Gastroesophageal sphincter (tissue), 4 donors: ENCODE results near the gene ZNF526. TPM values are rescaled to one million over a fixed set of nuclear protein-coding genes. Genes with fewer than 3 reads are reported as not detected.

ENCODE experiments used
- ATAC-seq: fragments of 150-250 bp; one replicate; pipeline ENCODE4 v1.9.1; 2016; ENCODE audit warnings: mild to moderate bottlenecking, moderate library complexity
- H3K27ac ChIP-seq, 4 donors: fragments of 200-600 bp; sonication (generic) in 3 of 4; 1 replicate in 3 of 4; 2 replicates in 1 of 4; pipeline ENCODE4 v1.5.1; 2016 to 2019
- H3K27me3 ChIP-seq: fragments of 200-600 bp; sonication (generic); one replicate; pipeline ENCODE4 v1.5.1; 2019
- H3K36me3 ChIP-seq, 2 donors: fragments of 200-600 bp; sonication (generic); one replicate each; pipeline ENCODE4 v1.5.1; 2019; ENCODE audit warnings: control low read depth in 1 of 2
- H3K4me1 ChIP-seq, 3 donors: fragments of 200-600 bp; sonication (generic); 1 replicate in 2 of 3; 2 replicates in 1 of 3; pipeline ENCODE4 v1.5.1; 2016 to 2019; ENCODE audit warnings: control low read depth in 2 of 3
- H3K4me3 ChIP-seq, 2 donors: fragments of 200-600 bp; sonication (generic); one replicate each; pipeline ENCODE4 v1.5.1; 2019; ENCODE audit warnings: mild to moderate bottlenecking in 1 of 2, moderate library complexity in 1 of 2
- H3K9me3 ChIP-seq, 3 donors: fragments of 200-600 bp; sonication (generic); one replicate each; pipeline ENCODE4 v1.5.1; 2017 to 2019; ENCODE audit warnings: control low read depth in 2 of 3
- EP300 ChIP-seq: sonication (generic); formaldehyde crosslinking; IDR thresholded peaks from one replicate; pipeline ENCODE4 v1.6.1; 2017; ENCODE audit warnings: antibody characterized with exemption, mild to moderate bottlenecking
- POLR2A ChIP-seq, 2 donors: fragments of 450-650 bp; IDR thresholded peaks; one replicate each; pipeline ENCODE4 v1.6.1; 2017; ENCODE audit warnings: antibody characterized with exemption in 2 of 2, mild to moderate bottlenecking in 2 of 2, moderate library complexity in 1 of 2
- POLR2AphosphoS5 ChIP-seq: sonication (generic); formaldehyde crosslinking; IDR thresholded peaks from one replicate; pipeline ENCODE4 v1.6.1; 2017; ENCODE audit warnings: antibody characterized with exemption
- WGBS, 2 donors: methylation state at CpG; one replicate each; pipeline ENCODE4 v1.1.5; 2018; ENCODE audit warnings: low coverage in 1 of 2; 5-methylcytosine and 5-hydroxymethylcytosine counted together
- total RNA-seq, 4 donors: library from RNA; depleted of rRNA; stranded (reverse); fragments of >200 nt; gene quantifications; one replicate each; pipeline ENCODE4 v1.1.0, GENCODE V29; 2016
- TF ChIP-seq, protein P1 (sequence below), 4 experiments: fragments of 200-600 bp in 2 of 4; fragments of 450-650 bp in 2 of 4; sonication (generic) in 1 of 4; IDR thresholded peaks; one replicate each; pipeline ENCODE4 v1.5.1; 2017 to 2019; ENCODE audit warnings: antibody characterized with exemption in 4 of 4, mild to moderate bottlenecking in 2 of 4, moderate library complexity in 2 of 4

The ZNF526 gene
- total RNA-seq, 4 donors from 2014 or later: 4.6 to 10.4 (median 7.8) TPM

DNA sequence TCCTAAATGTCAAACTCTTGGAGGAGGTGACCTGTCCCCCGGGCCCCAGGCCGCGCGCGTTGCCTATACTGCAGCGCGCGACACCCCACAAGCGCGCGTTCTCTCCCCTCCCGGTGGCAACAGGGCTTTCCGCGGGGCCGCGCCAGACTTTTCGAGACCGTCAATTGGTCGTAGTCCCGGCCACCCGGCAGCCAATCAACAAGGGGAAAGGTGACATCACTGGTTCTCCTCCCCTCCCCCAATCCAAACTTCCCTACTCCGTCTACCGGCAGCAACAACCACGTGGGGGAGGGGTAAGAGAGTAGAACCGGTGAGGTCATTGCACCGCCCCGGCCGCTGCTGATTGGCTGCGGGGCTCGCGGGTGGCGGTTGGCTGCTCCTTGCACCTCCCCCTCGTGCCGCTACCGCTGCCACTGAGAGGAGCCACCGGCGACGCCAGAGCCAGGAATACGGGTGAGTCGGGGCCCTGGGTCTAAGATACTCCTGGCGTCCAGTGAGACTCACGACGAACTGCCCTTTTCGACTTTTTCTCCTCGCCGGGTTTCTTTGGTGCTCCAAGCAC lies 48.1 kb downstream of the ZNF526 start:
- peaks cover 0 to 20% of the 10 kb centered on the region in 2 donors for H3K36me3 ChIP-seq
- H3K27me3 ChIP-seq: no peaks in the 10 kb centered on the region
- ATAC-seq: peak; percentile 87
- peak overlapping the region; percentile 89 to 99 (median 97) for H3K27ac ChIP-seq
- H3K9me3 ChIP-seq: no peaks in the 10 kb centered on the region
- TF ChIP-seq POLR2A (IDR thresholded peaks at IDR 0.05) (peak in 1 of 2 donors; percentile 64), EP300 (no peak), POLR2AphosphoS5 (peak; percentile 60)
- TF ChIP-seq, protein P1, sequence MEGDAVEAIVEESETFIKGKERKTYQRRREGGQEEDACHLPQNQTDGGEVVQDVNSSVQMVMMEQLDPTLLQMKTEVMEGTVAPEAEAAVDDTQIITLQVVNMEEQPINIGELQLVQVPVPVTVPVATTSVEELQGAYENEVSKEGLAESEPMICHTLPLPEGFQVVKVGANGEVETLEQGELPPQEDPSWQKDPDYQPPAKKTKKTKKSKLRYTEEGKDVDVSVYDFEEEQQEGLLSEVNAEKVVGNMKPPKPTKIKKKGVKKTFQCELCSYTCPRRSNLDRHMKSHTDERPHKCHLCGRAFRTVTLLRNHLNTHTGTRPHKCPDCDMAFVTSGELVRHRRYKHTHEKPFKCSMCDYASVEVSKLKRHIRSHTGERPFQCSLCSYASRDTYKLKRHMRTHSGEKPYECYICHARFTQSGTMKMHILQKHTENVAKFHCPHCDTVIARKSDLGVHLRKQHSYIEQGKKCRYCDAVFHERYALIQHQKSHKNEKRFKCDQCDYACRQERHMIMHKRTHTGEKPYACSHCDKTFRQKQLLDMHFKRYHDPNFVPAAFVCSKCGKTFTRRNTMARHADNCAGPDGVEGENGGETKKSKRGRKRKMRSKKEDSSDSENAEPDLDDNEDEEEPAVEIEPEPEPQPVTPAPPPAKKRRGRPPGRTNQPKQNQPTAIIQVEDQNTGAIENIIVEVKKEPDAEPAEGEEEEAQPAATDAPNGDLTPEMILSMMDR (IDR thresholded peaks at IDR 0.05): peak in 1 of 4 experiments; percentile 18
- 0% methylated on average over 11 to 12 of the region's 46 CpGs for WGBS, 2 donors
- H3K4me3 ChIP-seq: peak overlapping the region; percentile 63 to 71
- H3K4me1 ChIP-seq: peaks cover 0 to 43% (median 23%) of the 10 kb centered on the region in 3 donors

DNA sequence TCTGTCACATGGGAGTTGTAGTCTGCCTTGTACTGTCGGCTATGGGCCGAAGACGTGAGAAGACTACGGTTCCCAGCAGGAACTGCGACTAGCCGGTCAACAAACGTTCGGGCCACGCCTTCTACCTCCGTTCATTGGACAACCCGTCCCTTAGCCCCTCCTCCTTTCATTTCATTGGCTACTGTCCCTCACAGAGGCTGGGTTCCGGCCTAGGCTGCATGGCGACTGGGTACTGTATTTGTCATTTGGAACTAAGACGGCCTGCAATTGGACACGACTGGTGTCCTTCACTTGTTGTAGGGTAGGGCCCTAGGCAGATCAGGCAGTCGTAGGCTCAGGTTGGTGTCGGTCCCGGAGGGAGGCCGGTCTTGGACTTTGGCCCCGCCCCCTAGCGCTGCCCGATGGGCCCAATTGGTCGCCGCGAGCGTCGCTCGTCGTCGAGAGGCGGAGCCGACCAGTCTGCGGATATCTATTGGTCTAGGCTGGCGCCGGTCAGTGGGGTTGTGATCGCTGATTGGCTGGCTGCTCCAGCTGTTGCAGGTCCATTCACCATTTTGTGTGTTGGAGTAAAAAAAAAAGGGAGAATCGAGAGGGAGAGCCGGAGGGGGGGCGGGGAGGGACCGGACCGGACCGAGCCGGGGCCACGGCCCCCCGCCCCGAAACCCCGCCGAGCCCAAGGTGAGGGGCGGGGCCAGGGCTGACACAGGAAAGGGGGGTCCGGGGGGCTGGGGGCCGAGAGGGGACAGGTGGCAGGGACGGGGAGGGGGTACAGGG lies 48.8 kb downstream of the ZNF526 start, which contains the start of gene CIC:
Gene CIC, plus strand, starts transcription at position 549 of the 774 bp plus-strand sequence. CDS start 2,532 bp downstream, outside the sequence.
- Histone ChIP-seq H3K9me3 (no peaks in the 10 kb centered on the region), H3K27ac (peak within 1 kb of the TSS; percentile 92 to 99 (median 98)), H3K4me3 (peak within 1 kb of the TSS; percentile 71 to 87), H3K27me3 (no peaks in the 10 kb centered on the region), H3K4me1 (peaks cover 0 to 50% (median 23%) of the 10 kb centered on the region in 3 donors), H3K36me3 (peaks cover 0 to 26% of the 10 kb centered on the region in 2 donors)
- ATAC-seq: peak; percentile 92
- TF ChIP-seq, protein P1 (IDR thresholded peaks at IDR 0.05): peak in 1 of 4 experiments; percentile 15
- TF ChIP-seq EP300: no peak
- 0% methylated on average over 3 to 11 of the region's 52 CpGs for WGBS, 2 donors

DNA sequence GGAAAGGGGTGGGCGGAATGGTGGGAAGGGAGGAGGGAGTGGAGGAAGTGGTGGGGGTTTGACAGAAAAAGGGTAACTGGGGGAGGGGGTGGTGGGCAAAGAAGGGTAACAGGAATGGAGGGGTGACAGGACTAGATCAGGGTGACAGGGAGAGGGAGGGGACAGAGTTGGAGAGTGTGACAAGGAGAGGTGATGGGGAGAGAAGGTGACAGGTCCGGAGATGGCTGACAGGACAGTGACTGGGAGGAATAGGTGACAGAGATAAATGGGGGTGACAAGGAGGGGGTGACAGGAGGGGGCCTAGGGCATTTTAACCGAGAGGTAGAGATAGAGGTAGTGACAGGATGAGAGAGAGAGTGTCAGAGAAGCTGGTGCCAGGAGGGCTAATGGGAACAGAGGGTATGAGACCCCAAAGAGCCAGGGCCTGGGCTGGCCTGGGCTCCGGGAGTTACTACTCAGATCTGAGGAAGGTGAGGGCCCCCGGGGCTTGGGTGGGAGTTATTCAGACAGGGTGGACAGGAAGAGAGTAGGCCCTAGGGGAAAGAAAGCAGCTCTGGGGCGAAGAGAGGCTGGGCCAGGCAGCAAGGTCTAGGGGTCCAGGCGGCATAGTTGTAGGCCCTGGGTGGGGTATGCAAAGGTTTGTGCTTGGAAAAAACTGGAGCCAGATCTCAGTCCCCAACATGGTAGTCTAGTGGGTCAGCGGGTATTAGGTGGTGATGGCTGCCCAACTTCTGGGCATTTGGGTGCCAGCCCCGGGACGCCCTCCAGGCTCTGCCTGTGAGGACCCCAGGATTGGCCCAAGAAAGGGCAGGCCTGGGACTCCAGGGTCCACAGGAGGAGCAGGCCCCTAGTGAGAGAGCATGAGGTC lies 49.6 kb downstream of the ZNF526 start:
- TF ChIP-seq, protein P1 (IDR thresholded peaks at IDR 0.05): no peak
- no peak for TF ChIP-seq POLR2AphosphoS5
- H3K27ac ChIP-seq: peak overlapping the region; percentile 88 to 97 (median 91)
- peak overlapping the region; percentile 64 to 87 for H3K4me3 ChIP-seq
- H3K4me1 ChIP-seq: peaks cover 0 to 58% (median 23%) of the 10 kb centered on the region in 3 donors
- H3K27me3 ChIP-seq: no peaks in the 10 kb centered on the region
- no peaks in the 10 kb centered on the region for H3K9me3 ChIP-seq
- no peak for ATAC-seq
- WGBS, 2 donors: 18% methylated on average over 5 to 10 of the region's 10 CpGs
- peaks cover 0 to 35% of the 10 kb centered on the region in 2 donors for H3K36me3 ChIP-seq

DNA sequence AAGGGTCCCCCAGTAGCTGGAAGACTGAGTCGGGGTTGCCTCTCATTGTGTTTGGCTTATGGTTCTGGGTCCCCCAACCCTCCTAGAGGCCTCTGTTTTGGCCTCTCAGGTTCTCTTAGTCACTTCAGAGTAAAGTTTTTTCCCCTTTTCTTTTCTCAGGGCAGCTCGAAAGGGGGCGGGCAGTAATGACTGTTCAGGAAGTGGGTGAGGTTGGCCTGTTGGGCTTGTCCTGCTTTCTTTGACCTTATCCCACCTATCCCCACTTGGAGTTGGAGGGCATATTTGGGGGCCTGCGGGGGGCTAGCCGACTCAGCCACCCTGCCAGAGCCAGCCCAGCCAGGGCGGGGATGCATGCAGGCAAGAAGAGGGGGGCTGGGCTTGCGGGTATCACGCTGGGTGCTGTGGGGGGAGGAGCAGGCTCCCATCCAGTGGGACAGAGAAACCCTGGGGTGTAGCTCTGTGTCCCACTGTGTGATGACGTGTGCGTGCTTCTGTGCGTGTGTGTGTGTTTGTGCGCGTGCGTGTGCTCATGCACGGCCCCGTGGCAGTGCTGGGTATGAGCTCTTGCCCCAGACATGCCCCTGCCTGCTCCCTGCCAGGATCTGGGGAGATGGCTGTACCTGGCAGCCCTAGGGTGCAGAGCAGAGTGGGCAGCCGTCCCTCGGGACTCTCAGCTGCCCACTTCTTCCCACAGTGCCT lies 50.4 kb downstream of the ZNF526 start:
- ATAC-seq: no peak
- no peaks in the 10 kb centered on the region for H3K9me3 ChIP-seq
- 0% methylated on average over 3 of the region's 18 CpGs; no CpG with 5 or more reads in 1 of the 2 donors for WGBS, 2 donors
- peaks cover 0 to 66% (median 28%) of the 10 kb centered on the region in 3 donors for H3K4me1 ChIP-seq
- H3K4me3 ChIP-seq: peak overlapping the region; percentile 64 to 87
- TF ChIP-seq, protein P1 (IDR thresholded peaks at IDR 0.05): peak in 1 of 4 experiments; percentile 3
- TF ChIP-seq EP300 (no peak), POLR2AphosphoS5 (peak; percentile 30), POLR2A (IDR thresholded peaks at IDR 0.05) (no peak)
- H3K36me3 ChIP-seq: peaks cover 0 to 41% of the 10 kb centered on the region in 2 donors
- no peaks in the 10 kb centered on the region for H3K27me3 ChIP-seq
- peak overlapping the region; percentile 88 to 97 (median 91) for H3K27ac ChIP-seq
